H1 (cell line): ENCODE results near the gene ALG3. TPM values are rescaled to one million over a fixed set of nuclear protein-coding genes. Genes with fewer than 3 reads are reported as not detected.
A peak's percentile ranks its signal among the peaks of the same experiment; 100 is the strongest.

Experiments
- CTCF ChIA-PET: fragments of 300-600 bp; sonication (Branson Sonifier 250); formaldehyde crosslinking; loops from one replicate; lab custom pipeline; 2021; ENCODE audit not compliant: partially characterized antibody; lab: Charles Lee
- POLR2A ChIA-PET: fragments of 300-600 bp; sonication (Branson Sonifier 250); formaldehyde crosslinking; loops from one replicate; lab custom pipeline; 2021; ENCODE audit warnings: inconsistent platforms; ENCODE audit not compliant: partially characterized antibody; lab: Charles Lee
- DNase-seq, 2 experiments: peaks; one replicate each; pipeline versions ENCODE4 v3.0.0 to v3.0.0-alpha.2; 2010 to 2022; ENCODE audit warnings: low spot score in 2 of 2, low read depth in 1 of 2, mixed read lengths in 1 of 2
- FAIRE-seq: peaks from 2 replicates; lab custom pipeline; 2011; peaks lifted over from hg19 to GRCh38; lab: Jason Lieb, UNC
- H2AFZ ChIP-seq: 2 replicates; pipeline ENCODE4 v1.8.1; 2012; ENCODE audit warnings: low read length, inconsistent platforms
- H2AK5ac ChIP-seq: 2 replicates; pipeline ENCODE4 v1.6.1; 2013; ENCODE audit warnings: low read depth, low read length
- H2BK120ac ChIP-seq: replicated peaks from 2 replicates; pipeline ENCODE3; 2013; ENCODE audit warnings: low read depth, low read length, inconsistent platforms
- H2BK12ac ChIP-seq: 2 replicates; pipeline ENCODE4 v1.6.1; 2013; ENCODE audit warnings: low read depth, low read length
- H2BK15ac ChIP-seq: 2 replicates; pipeline ENCODE4 v1.6.1; 2013; ENCODE audit warnings: low read length
- H2BK20ac ChIP-seq: 2 replicates; pipeline ENCODE4 v1.6.1; 2013; ENCODE audit warnings: low read length
- H2BK5ac ChIP-seq: 2 replicates; pipeline ENCODE4 v1.6.1; 2013; ENCODE audit warnings: low read depth, low read length
- H3K14ac ChIP-seq: 2 replicates; pipeline ENCODE4 v1.6.1; 2013; ENCODE audit warnings: inconsistent platforms; ENCODE audit not compliant: insufficient read length
- H3K18ac ChIP-seq: 2 replicates; pipeline ENCODE4 v1.6.1; 2013; ENCODE audit warnings: low read length; ENCODE audit errors: extremely low read depth
- H3K23ac ChIP-seq: 2 replicates; pipeline ENCODE4 v1.6.1; 2013; ENCODE audit warnings: inconsistent platforms; ENCODE audit not compliant: insufficient read length
- H3K23me2 ChIP-seq: 2 replicates; pipeline ENCODE4 v1.6.1; 2013; ENCODE audit warnings: low read depth, low read length
- H3K27ac ChIP-seq: 2 replicates; pipeline ENCODE4 v1.6.1; 2011; ENCODE audit warnings: low read depth, low read length, inconsistent platforms
- H3K27me3 ChIP-seq, 4 experiments: replicated peaks in 1 of 4; 1 replicate in 1 of 4; 2 replicates in 3 of 4; pipeline versions ENCODE4 v1.6.1 to v1.8.1; 2011 to 2013; ENCODE audit warnings: low read length in 3 of 4, mild to moderate bottlenecking in 3 of 4, inconsistent platforms in 2 of 4, mixed read lengths in 2 of 4, moderate library complexity in 1 of 4; ENCODE audit not compliant: control insufficient read depth in 3 of 4, insufficient read depth in 3 of 4; ENCODE audit errors: extremely low read depth in 1 of 4
- H3K36me3 ChIP-seq, 4 experiments: 2 replicates each; pipeline versions ENCODE4 v1.6.1 to v1.8.1; 2011 to 2013; ENCODE audit warnings: mild to moderate bottlenecking in 4 of 4, low read length in 3 of 4, moderate library complexity in 2 of 4, control low read depth in 1 of 4, inconsistent platforms in 1 of 4; ENCODE audit not compliant: insufficient read depth in 4 of 4, control insufficient read depth in 2 of 4
- H3K4ac ChIP-seq: replicated peaks from 2 replicates; pipeline ENCODE3; 2013; ENCODE audit warnings: low read length, low read depth, mixed read lengths, inconsistent platforms; ENCODE audit not compliant: insufficient read length
- H3K4me1 ChIP-seq, 4 experiments: replicated peaks in 1 of 4; 1 replicate in 1 of 4; 2 replicates in 3 of 4; pipeline versions ENCODE4 v1.6.1 to v1.8.1; 2011 to 2013; ENCODE audit warnings: low read length in 3 of 4, inconsistent platforms in 2 of 4, mixed read lengths in 1 of 4; ENCODE audit not compliant: insufficient read depth in 4 of 4, control insufficient read depth in 3 of 4
- H3K4me2 ChIP-seq, 2 experiments: 2 replicates each; pipeline versions ENCODE4 v1.6.1 to v1.8.1; 2011 to 2013; ENCODE audit warnings: low read depth in 2 of 2, low read length in 2 of 2, control low read depth in 1 of 2, inconsistent platforms in 1 of 2, mild to moderate bottlenecking in 1 of 2; ENCODE audit not compliant: insufficient read depth in 1 of 2
- H3K4me3 ChIP-seq, 4 experiments: fragments of 200-600, 300-600 bp in 1 of 4; sonication (generic), shearing (Covaris generic), sonication (Bioruptor Twin) in 1 of 4; 2 replicates each; pipeline versions ENCODE4 v1.5.1 to v1.8.1; 2011 to 2016; ENCODE audit warnings: low read length in 4 of 4, low read depth in 3 of 4, control low read depth in 2 of 4, inconsistent platforms in 2 of 4, mild to moderate bottlenecking in 2 of 4, mixed read lengths in 1 of 4, moderate library complexity in 1 of 4; ENCODE audit not compliant: insufficient read depth in 2 of 4; ENCODE audit errors: extremely low read depth in 1 of 4
- H3K56ac ChIP-seq: replicated peaks from 2 replicates; pipeline ENCODE3; 2013; ENCODE audit warnings: low read depth, mild to moderate bottlenecking, mixed read lengths, low read length, inconsistent platforms; ENCODE audit not compliant: insufficient read length
- H3K79me1 ChIP-seq: 2 replicates; pipeline ENCODE4 v1.6.1; 2013; ENCODE audit warnings: low read depth, low read length, control low read depth
- H3K79me2 ChIP-seq, 2 experiments: 2 replicates each; pipeline versions ENCODE4 v1.6.1 to v1.8.1; 2012 to 2013; ENCODE audit warnings: low read length in 2 of 2, mild to moderate bottlenecking in 2 of 2, inconsistent platforms in 1 of 2; ENCODE audit not compliant: insufficient read depth in 2 of 2, control insufficient read depth in 1 of 2
- H3K9ac ChIP-seq, 4 experiments: replicated peaks in 1 of 4; 1 replicate in 1 of 4; 2 replicates in 3 of 4; pipeline versions ENCODE4 v1.6.1 to v1.8.1; 2011 to 2013; ENCODE audit warnings: low read depth in 3 of 4, low read length in 3 of 4, control low read depth in 2 of 4, mild to moderate bottlenecking in 2 of 4, moderate library complexity in 2 of 4, inconsistent platforms in 1 of 4; ENCODE audit errors: extremely low read depth in 1 of 4
- H3K9me3 ChIP-seq, 2 experiments: 2 replicates each; pipeline versions ENCODE4 v1.6.1 to v1.8.1; 2012 to 2013; ENCODE audit warnings: mild to moderate bottlenecking in 2 of 2, moderate library complexity in 2 of 2, control low read depth in 1 of 2, inconsistent platforms in 1 of 2, low read depth in 1 of 2, low read length in 1 of 2, mixed read lengths in 1 of 2; ENCODE audit not compliant: insufficient read depth in 2 of 2
- H4K20me1 ChIP-seq, 2 experiments: replicated peaks in 1 of 2; 2 replicates each; pipeline versions ENCODE3 to v1.8.1; 2011 to 2013; ENCODE audit warnings: inconsistent platforms in 2 of 2, low read length in 2 of 2, mild to moderate bottlenecking in 1 of 2; ENCODE audit not compliant: insufficient read depth in 2 of 2, control insufficient read depth in 1 of 2
- H4K5ac ChIP-seq: 2 replicates; pipeline ENCODE4 v1.6.1; 2013; ENCODE audit warnings: low read length, low read depth, mixed read lengths, inconsistent platforms; ENCODE audit not compliant: insufficient read length
- H4K8ac ChIP-seq: 2 replicates; pipeline ENCODE4 v1.8.0; 2013; ENCODE audit warnings: mild to moderate bottlenecking, moderate library complexity, low read length, inconsistent platforms; ENCODE audit not compliant: insufficient read depth; ENCODE audit errors: extremely low read depth
- H4K91ac ChIP-seq: replicated peaks from 2 replicates; pipeline ENCODE3; 2013; ENCODE audit warnings: low read length, mixed read lengths, inconsistent platforms; ENCODE audit not compliant: insufficient read length
- BRCA1 ChIP-seq: IDR thresholded peaks from 2 replicates; pipeline ENCODE4 v1.6.1; 2012; ENCODE audit warnings: low read depth, low read length, improper control_type of control experiment
- EP300 ChIP-seq, 2 experiments: IDR thresholded peaks; 1 replicate in 1 of 2; 2 replicates in 1 of 2; pipeline ENCODE4 v1.6.1; 2011 to 2012; ENCODE audit warnings: low read depth in 2 of 2, low read length in 2 of 2, mild to moderate bottlenecking in 2 of 2, borderline replicate concordance in 1 of 2, inconsistent platforms in 1 of 2, moderate library complexity in 1 of 2
- EZH2 ChIP-seq: fragments of 200-600 bp; sonication (generic); IDR thresholded peaks from 2 replicates; pipeline ENCODE4 v1.7.1; 2012; ENCODE audit warnings: low read depth, mild to moderate bottlenecking, moderate library complexity, low read length, inconsistent platforms; ENCODE audit not compliant: severe bottlenecking
- HDAC2 ChIP-seq, 2 experiments: fragments of 300-600 bp in 1 of 2; sonication (generic) in 1 of 2; IDR thresholded peaks; 2 replicates each; pipeline ENCODE4 v1.6.1; 2011 to 2012; ENCODE audit warnings: low read depth in 2 of 2, low read length in 2 of 2, mild to moderate bottlenecking in 2 of 2, moderate library complexity in 2 of 2, borderline replicate concordance in 1 of 2, inconsistent platforms in 1 of 2
- POLR2A ChIP-seq, 2 experiments: IDR thresholded peaks; 1 replicate in 1 of 2; 2 replicates in 1 of 2; pipeline ENCODE4 v1.6.1; 2011; ENCODE audit warnings: low read depth in 2 of 2, low read length in 2 of 2, mild to moderate bottlenecking in 2 of 2; ENCODE audit errors: control extremely low read depth in 1 of 2
- RAD21 ChIP-seq, 2 experiments: IDR thresholded peaks in 1 of 2; conservative IDR thresholded peaks in 1 of 2; 2 replicates each; pipeline ENCODE4 v1.6.1; 2011; ENCODE audit warnings: low read depth in 2 of 2, low read length in 2 of 2, improper control_type of control experiment in 1 of 2, inconsistent platforms in 1 of 2, mild to moderate bottlenecking in 1 of 2, moderate library complexity in 1 of 2
- RFX5 ChIP-seq: IDR thresholded peaks from 2 replicates; pipeline ENCODE4 v1.6.1; 2011; ENCODE audit warnings: low read depth, low read length, improper control_type of control experiment, borderline replicate concordance
- WGBS, 2 experiments: shearing (Covaris generic) in 1 of 2; methylation state at CpG; one replicate each; pipeline versions ENCODE4 v1.1.6 to v1.1.7; 2013 to 2015; ENCODE audit warnings: low lambda C conversion rate in 2 of 2, mixed read lengths in 2 of 2, inconsistent platforms in 1 of 2, low coverage in 1 of 2, missing lambda C conversion rate in 1 of 2; ENCODE audit not compliant: insufficient replicate concordance in 2 of 2, insufficient coverage in 1 of 2, insufficient read length in 1 of 2; ENCODE audit errors: extremely low coverage in 1 of 2, missing lambda C conversion rate in 1 of 2; 5-methylcytosine and 5-hydroxymethylcytosine counted together
- polyA plus RNA-seq, 7 experiments: library from polyadenylated mRNA; depleted of rRNA in 3 of 7; stranded (reverse) in 5 of 7; unstranded in 2 of 7; fragments of >200 nt in 5 of 7; fragments of 200-250 nt in 2 of 7; gene quantifications; 1 replicate in 5 of 7; 2 replicates in 1 of 7; 4 replicates in 1 of 7; pipeline versions ENCODE4 v1.2.1 to v1.2.3, GENCODE V29; 2011 to 2013; ENCODE audit warnings: missing spikeins in 2 of 7, mixed read lengths in 2 of 7
- total RNA-seq: library from RNA; stranded (reverse); fragmentation: NEBNext Ultra II Directional; extraction: Animal tissue kit (Norgen Biotek cat#: 25700); gene quantifications from 2 replicates; pipeline ENCODE4 v1.2.1, GENCODE V29; 2021
- TF ChIP-seq, protein P1 (sequence below): IDR thresholded peaks from 2 replicates; pipeline ENCODE4 v1.6.1; 2011; ENCODE audit warnings: low read depth, mild to moderate bottlenecking, low read length; ENCODE audit not compliant: insufficient read depth
- TF ChIP-seq, protein P2 (sequence below): IDR thresholded peaks from 2 replicates; pipeline ENCODE4 v1.6.1; 2012; ENCODE audit warnings: inconsistent platforms

The ALG3 gene
- total and polyA plus RNA-seq, 2 of the 8 experiments (the other 6 are each of a cell fraction or from before 2014, with no cell fraction given), result 54.6 to 148 TPM

DNA sequence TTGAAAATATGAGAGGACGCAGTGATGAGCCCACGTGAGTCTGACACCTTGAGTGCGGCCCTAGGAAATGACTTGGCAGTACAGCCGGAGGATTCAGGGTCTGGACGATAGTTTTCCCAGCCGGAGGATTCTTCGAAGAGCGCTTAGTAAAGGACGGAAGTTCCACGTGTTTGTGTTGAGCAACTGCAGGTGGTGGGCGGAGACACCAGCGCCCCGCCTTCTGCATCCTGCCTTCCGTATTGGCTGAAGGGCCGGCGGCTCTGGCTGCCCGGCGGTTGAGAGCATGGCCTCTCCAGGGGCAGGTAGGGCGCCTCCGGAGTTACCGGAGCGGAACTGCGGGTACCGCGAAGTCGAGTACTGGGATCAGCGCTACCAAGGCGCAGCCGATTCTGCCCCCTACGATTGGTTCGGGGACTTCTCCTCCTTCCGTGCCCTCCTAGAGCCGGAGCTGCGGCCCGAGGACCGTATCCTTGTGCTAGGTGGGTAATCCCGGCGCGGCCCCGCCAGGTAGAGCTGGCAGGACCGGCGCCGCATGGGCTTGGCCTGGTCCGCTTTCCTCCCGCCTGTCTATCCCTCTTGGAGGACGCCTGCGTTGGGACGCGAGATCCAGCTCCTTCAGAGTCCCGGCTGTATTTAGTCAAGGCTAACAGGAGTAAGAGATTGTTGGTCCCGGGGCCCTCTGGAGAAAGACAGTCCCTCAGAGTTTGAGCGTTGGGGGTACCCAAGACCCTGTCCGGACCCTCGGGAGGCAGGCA lies 827 bp upstream of the ALG3 start, which contains the start of gene EEF1AKMT4:
EEF1AKMT4 (plus strand) TSS at position 261 of the 755 bp plus-strand sequence; CDS start at position 284, 23 bp downstream.
- Histone ChIP-seq H3K14ac (no peak within 1 kb of the TSS), H3K79me1 (peaks cover 2% of the 10 kb centered on the region), H3K4me2 (peak within 1 kb of the TSS; percentile 75 to 94), H2BK15ac (peak within 1 kb of the TSS; percentile 83), H3K36me3 (peaks cover 8 to 11% (median 9%) of the 10 kb centered on the region in 4 experiments; a peak in 6 of 8 replicates), H4K8ac (peak within 1 kb of the TSS; percentile 98), H3K23ac (no peak within 1 kb of the TSS), H2AFZ (peak within 1 kb of the TSS; percentile 98), H3K4me1 (no peaks in the 10 kb centered on the region), H3K23me2 (peaks cover 13% of the 10 kb centered on the region), H3K18ac (peak within 1 kb of the TSS; percentile 83), H3K56ac (peak within 1 kb of the TSS; percentile 60), H4K5ac (peak within 1 kb of the TSS; percentile 69), H2AK5ac (no peak within 1 kb of the TSS), H2BK12ac (peak within 1 kb of the TSS; percentile 94; the same call in 1 of the 2 replicates), H2BK5ac (peak within 1 kb of the TSS; percentile 96), H2BK120ac (peak within 1 kb of the TSS; percentile 40), H3K79me2 (peaks cover 0 to 11% of the 10 kb centered on the region in 2 experiments; a peak in 3 of 4 replicates), H4K91ac (peak within 1 kb of the TSS; percentile 75), H3K4me3 (peak within 1 kb of the TSS; percentile 71 to 98 (median 85)), H2BK20ac (peak within 1 kb of the TSS; percentile 82; the same call in 1 of the 2 replicates), H3K4ac (no peak within 1 kb of the TSS), H3K9me3 (no peaks in the 10 kb centered on the region), H3K27ac (peak within 1 kb of the TSS; percentile 89), H3K9ac (peak within 1 kb of the TSS; percentile 77 to 94 (median 87)), H4K20me1 (no peaks in the 10 kb centered on the region), H3K27me3 (no peaks in the 10 kb centered on the region)
- ChIA-PET POLR2A (interaction anchor here (0.6 to 3.8 kb wide), 11 partner anchors 9 to 348 kb away, joined by 3 to 13 read pairs (median 3); partner anchors contain the start of gene CAMK2N2), CTCF (interaction anchor here (0.6 to 14.0 kb wide), 36 partner anchors 9 to 354 kb away, joined by 3 to 136 read pairs (median 4); partner anchors contain the start of genes CAMK2N2, FAM131A and VWA5B2)
- peak; percentile 39 for FAIRE-seq
- DNase-seq, result peak; percentile 93 to 99
- 1% methylated on average over 45 of the region's 54 CpGs; no CpG with 5 or more reads in 1 of the 2 experiments for WGBS, 2 experiments
- TF ChIP-seq HDAC2 (IDR thresholded peaks at IDR 0.05; ENCODE audit: borderline replicate concordance in 1 of 2, low read depth in 2 of 2, low read length in 2 of 2) (0 out of 4 replicates have a peak, but pooled peaks of 1 of the 2 experiments have one; percentile 66), POLR2A (IDR thresholded peaks at IDR 0.05; ENCODE audit: control extremely low read depth in 1 of 2, low read depth in 2 of 2, low read length in 2 of 2) (peak; percentile 1 to 60; a peak in 2 of 3 replicates), EZH2 (no peak), EP300 (IDR thresholded peaks at IDR 0.05; ENCODE audit: borderline replicate concordance in 1 of 2, low read depth in 2 of 2, low read length in 2 of 2) (no peak), RAD21 (IDR thresholded peaks at IDR 0.05 in 1 of 2, conservative IDR thresholded peaks at IDR 0.05 in 1 of 2; ENCODE audit: low read depth in 2 of 2, low read length in 2 of 2) (peak; percentile 30 to 41; a peak in 3 of 4 replicates), RFX5 (no peak), BRCA1 (no peak)
- TF ChIP-seq, protein P1, sequence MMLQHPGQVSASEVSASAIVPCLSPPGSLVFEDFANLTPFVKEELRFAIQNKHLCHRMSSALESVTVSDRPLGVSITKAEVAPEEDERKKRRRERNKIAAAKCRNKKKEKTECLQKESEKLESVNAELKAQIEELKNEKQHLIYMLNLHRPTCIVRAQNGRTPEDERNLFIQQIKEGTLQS, result no peak
- TF ChIP-seq, protein P2, sequence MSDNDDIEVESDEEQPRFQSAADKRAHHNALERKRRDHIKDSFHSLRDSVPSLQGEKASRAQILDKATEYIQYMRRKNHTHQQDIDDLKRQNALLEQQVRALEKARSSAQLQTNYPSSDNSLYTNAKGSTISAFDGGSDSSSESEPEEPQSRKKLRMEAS, result peak; percentile 96
